H54 (cell line): ENCODE data around the gene FOS.
A peak's percentile ranks its signal among the peaks of the same experiment; 100 is the strongest.

Source experiments
- DNase-seq: peaks from one replicate; pipeline ENCODE4 v3.0.0; 2011; ENCODE audit warnings: low spot score, mixed read lengths; ENCODE audit not compliant: insufficient read length
- FAIRE-seq: peaks from 3 replicates; lab custom pipeline; 2011; peaks lifted over from hg19 to GRCh38; lab: Jason Lieb, UNC
- POLR2A ChIP-seq: IDR thresholded peaks from 2 replicates; pipeline ENCODE4 v1.6.1; 2011; ENCODE audit warnings: low read depth, mild to moderate bottlenecking, low read length

Gene FOS

DNA sequence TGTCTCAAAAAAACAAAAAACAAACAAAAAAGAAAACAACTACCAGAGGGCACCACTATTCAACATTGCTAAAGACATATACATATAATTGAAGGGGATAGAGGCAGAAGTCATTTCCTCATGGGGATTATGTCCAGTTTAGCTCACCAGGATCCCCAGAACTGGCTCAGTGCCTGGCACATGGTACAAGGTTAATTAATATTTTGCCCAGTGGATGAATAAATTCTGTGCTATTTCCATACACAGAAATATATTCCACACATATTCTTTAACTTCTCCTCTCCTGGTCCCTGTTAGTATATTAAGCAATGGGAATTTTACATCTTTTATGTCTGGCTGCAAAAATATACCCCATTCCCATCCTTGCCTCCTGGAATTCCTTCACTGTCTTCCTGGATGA, 6.7 kb downstream of the FOS start:
- DNase-seq (no peak), FAIRE-seq (no peak)
- TF ChIP-seq POLR2A, result no peak

DNA sequence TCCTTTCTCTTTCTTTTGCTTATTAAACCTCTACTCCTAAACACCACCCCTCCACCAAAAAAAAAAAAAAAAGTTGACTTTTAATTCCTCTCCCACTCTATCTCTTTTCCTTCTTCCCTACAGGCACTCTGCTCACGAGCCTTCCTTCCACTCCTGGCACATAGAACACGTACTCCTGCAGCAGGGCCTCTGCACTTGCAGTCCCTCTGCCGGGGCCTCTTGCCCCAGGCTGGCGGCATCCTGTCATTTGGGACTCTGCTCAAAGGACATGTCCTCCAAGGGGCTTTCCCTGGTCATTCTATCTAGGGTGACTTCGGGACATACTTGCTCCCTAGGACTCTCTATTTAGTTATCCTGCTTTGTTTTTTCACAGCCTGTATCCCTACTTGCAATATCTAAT, 7.7 kb downstream of the FOS start:
- no peak for DNase-seq
- TF ChIP-seq POLR2A, result no peak
- FAIRE-seq, result no peak

DNA sequence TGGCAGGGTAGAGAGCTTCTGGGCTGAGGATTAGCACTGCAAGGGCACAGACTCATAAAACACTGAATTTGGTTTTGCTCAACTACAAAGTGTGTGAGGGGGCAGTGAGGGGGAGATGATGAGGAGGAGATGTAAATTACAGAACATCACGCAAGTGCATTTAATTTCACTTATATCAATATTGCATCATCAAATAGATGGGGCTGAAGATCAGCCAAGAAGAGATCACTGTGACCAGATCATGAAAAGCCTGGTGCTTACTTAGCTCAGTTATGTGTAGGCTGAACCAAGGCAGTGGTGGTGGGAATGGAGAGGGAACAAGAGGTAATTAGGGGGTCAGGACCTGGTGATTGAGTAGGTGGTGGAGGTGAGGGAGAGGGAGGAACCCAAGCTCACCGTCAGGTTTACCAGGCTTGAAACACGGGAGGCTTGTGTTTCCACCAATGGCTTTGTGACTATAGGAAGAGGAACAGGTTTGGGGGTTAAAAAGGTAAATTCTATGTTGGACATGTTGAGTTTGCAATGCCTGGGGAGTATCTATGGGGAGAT, 11.3 kb downstream of the FOS start:
- no peak for DNase-seq
- no peak for FAIRE-seq
- no peak for TF ChIP-seq POLR2A

DNA sequence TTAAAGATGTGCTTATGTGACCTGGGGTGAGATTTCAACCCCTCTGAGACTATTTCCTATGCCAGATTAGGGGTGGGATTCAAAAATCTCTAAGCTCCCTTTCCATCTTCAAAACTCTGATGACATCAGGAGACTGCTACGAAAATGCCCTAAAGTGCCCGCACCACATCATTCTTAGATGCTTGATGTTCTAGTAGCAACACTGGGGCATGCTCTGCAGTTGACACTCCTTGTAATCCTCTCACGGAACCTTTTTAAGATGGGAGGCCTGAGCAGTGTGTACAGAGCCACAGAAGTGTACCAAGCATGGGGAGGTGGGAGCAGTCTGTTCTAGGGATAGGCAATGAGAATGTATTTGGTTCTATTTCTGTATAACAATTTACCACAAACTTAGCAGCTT, 12.2 kb downstream of the FOS start:
- TF ChIP-seq POLR2A, result no peak
- FAIRE-seq, result no peak
- DNase-seq, result no peak

DNA sequence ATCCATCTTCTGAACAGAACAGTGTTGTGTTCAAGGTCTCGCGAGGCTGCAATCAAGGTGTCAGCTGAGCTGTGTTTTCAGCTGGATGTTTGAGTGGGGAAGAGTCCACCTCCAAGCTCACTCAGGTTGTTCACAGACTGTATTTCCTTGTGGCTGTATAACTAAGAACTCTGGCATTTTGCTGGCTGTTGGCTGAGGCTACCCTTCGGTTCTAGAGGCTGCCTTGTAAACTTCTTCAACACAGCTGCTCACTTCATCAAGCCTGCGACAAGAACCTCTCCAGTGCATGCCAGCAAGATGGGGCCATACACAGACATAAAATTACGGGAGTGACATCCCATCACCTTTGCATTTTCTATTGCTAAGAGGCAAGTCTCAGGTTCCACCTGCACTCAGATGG, 12.7 kb downstream of the FOS start:
- no peak for TF ChIP-seq POLR2A

DNA sequence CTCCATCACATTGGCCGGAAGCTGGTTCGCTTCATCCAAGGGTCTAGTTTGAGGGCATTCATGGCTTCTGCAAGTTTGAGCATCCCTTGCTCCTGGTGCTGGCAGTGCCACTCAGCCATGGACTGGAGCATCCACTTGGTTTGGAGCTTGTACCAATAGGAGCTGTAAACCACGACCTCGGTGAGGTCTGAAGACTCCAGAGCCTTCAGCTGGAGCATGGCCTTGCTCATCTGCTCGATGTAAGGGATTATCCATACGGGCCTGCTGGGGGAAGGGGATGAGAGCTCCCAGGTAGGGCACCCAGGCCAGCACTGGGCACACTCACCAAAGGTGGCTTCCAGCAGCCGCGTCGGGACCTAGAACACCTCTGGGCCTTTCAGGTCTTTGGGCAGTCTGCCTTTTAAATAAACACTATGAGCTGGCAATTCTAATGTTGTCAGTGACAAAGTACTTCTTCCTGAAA, 13.5 kb downstream of the FOS start:
- TF ChIP-seq POLR2A, result no peak
- DNase-seq (no peak), FAIRE-seq (no peak)

More for the DNA sequence above, 12.7 kb downstream of the FOS start:
- DNase-seq (no peak), FAIRE-seq (no peak)

DNA sequence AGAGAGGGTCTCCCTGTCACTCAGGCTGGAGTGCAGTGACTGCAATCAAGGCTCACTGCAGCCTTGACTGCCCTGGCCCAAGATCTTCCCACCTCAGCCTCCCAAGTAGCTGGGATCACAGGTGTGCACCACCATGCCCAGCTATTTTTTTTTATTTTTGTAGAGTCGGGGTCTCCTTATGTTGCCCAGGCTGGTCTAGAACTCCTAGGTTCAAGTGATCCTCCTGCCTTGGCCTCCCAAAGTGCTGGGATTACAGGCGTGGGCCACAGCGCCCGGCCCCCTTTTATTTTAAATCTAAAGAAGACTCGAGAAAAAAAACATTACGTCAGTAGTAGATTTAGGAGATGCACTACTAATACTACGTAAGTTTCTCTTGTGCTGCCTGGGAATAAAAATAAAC, 14.3 kb downstream of the FOS start:
- no peak for TF ChIP-seq POLR2A
- DNase-seq, result no peak
- no peak for FAIRE-seq

DNA sequence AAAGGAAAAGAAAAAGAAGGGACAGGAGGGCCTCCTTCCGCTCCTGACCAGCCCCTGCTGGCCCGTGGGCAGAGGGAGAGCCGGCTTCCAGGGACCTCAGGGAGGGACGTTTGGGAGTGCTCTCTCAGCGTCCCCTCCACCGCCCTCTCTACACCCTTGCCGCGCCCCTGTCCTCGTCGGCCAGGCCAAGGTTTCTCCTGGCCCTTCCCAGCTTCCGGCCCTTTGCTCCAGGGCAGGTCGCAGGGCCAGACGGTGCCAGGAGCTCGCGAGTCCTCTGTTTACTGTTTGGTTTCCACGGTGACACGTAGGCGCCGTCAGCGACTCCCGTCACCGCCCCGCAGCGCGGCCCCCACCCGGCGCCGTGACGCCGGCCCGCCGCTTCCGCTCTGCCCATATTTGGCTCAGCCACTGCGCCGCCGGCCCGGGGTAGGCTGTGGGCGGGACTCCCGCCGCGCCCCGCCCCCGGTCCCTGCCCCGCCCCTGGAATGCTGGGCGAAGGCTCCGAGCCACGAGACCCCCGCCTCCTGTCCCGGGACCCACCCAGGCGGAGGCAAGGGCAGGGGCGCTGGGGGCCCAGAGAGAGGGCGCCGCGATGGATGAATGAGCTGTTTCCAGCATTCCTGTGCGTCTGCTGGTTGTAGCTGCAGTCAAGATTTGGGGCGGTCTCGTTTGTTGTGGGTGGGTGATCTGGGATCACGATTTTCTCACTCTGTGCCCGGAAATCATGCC, 15.5 kb downstream of the FOS start:
- FAIRE-seq, result peak; percentile 20
- DNase-seq, result no peak
- no peak; the same call in 1 of the 2 replicates for TF ChIP-seq POLR2A

DNA sequence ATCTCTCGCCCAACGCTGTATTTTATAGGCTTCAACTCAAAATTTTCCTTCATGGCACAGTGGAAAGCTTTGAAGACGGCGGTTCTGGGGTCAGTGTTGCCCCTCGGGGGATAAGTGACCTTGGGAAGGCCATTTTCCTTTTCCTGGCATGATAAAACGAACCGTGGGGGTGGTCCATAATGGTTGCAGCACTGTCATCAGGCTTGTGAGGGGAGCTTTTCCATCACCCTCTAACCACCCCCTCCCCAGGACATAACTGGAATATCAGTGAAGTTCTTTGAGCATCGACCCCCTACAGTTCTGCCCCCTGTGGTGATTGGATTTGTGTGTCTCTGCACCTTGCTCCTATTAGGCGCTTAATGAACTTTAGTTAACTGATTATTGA, 16.0 kb downstream of the FOS start:
- DNase-seq (no peak), FAIRE-seq (no peak)
- no peak for TF ChIP-seq POLR2A

DNA sequence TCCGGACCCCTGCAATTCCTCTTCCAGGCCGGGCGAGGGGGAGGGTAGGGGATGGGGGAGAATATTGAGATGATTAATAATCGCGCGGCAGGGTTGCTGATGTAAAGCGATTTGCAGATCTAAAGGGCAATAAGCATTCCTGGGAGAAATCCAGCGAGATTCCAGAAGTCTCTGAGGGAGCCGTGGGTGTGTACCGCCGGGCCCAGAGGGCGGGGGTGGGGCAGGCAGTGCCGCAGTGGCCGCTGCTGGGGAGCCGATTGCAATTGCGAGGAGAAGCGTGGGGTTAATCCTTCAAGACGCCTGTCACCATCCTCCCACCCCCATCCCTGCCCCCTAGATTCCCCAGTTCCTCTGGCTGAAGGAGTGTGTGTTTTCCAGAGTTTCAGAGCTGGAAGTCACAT, 16.4 kb downstream of the FOS start:
- no peak for DNase-seq

DNA sequence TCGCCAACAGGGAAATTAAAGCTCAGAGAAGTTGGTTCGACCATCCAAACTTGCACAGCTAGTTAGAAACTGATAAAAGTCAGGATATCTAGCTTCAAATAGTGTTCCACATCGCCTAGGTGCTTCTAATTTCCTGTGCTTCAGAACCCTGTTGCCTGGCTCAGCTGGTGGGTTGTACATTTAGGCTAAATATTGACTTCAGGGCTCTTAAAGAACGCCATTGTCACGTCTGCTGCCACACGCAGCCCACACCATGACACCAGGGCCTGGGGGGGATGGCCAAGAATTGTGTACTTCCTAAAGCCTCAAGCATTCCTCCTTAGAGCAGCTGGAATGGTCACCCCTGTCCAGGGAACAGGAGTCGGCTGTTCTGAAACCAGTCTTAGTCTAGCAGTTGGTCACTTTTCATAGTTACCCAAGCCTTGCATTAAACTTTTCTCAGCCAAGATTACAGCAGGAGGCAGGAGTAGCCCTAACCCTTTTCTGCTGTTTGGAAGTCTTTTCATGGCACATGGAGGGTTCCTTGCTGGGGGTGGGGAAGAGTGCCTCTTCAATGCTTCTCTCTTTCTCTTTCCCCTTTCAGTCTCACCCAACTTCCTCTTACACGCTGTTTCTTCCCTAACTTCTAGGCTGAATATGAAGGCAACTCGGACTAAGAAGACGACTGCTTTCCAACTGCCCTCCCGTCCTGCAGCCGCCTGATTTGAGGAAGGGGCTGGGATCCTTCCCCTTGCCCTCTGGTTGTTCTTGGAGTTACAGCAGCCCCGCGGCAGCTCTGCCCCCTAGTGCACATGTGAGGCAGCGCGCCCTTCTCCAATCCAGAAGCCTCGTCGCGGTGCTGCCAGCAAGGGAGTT, 17.1 kb downstream of the FOS start:
- FAIRE-seq, result no peak
- no peak for DNase-seq
- no peak for TF ChIP-seq POLR2A

More for the DNA sequence above, 16.4 kb downstream of the FOS start:
- no peak for TF ChIP-seq POLR2A
- FAIRE-seq, result no peak

DNA sequence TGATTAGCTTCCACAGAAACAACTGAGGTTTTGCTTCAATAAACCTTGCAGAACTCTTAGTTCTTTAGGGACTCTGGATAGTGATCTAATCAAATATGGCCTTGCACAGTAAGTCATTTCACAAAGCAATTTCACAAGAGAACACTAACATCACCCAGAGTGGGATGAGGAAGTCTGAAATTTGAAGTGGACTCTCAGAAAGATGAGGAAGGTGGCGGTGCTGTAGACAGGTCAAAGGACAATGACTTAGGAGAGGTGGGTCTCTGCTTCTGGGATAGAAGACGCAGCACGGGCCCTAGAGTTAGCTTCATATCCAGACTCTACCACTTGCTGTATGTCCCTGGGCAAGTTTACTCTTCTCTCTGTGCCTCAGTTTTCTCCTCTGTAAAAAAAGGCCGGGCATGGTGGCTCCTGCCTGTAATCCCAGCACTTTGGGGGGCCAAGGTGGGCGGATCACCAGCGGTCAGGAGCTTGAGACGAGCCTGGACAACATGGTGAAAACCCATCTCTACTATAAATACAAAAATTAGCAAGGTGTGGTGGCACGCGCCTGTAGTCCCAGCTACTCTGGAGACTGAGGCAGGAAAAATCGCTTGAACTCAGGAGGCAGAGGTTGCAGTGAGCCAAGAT, 18.9 kb downstream of the FOS start:
- DNase-seq, result no peak
- no peak for TF ChIP-seq POLR2A
- FAIRE-seq, result no peak

DNA sequence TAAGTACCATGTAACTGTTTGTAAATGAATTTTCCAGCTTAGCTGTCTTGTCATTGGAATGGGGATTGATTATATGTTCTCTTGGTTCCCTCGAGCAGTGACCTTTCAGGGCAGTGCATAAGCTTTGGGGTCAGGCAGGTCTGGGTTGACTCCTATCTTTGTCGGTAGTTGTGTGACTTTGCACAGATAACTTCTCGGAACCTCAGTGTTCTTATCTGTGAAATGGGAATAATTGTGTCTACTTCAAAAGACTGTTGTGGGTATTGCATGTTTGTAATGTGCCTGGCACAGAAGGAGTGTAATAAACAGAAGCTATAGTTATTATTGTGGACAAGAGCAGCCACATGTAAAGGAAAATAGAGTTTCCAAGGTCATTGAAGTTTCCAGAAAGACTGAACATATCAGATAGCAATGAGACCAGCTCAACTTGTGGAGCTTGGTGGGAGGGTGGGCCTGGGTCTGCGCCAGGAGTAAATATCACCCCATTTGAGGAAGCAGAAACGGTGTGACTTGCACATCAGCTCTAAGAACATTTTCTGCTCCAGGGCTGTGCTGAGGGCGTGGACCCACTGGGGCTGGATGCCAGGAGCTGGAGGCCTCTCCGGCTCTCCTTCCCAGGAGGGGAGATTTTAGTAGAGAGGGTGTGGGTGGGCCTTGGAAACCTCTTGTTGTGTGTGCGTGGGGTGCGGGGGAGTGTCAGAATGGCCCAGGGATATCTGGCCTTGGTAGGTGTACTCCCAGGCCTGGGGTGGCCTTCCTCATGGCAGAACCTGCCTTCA, 19.7 kb downstream of the FOS start:
- TF ChIP-seq POLR2A, result no peak
- DNase-seq, result no peak
- FAIRE-seq, result no peak
